CD4-positive, alpha-beta T cell treated with Interferon gamma for 1 hour (primary cell): ENCODE data around the gene OR6C76.
"Not testable (repeated sequence)": the region's sequence is repeated elsewhere in the genome, so short reads cannot be mapped to it uniquely, and the experiment has no call there.

Experiments used
- DNase-seq: peaks from one replicate; pipeline ENCODE4 v3.0.0-alpha.2; 2020

OR6C76 gene

DNA sequence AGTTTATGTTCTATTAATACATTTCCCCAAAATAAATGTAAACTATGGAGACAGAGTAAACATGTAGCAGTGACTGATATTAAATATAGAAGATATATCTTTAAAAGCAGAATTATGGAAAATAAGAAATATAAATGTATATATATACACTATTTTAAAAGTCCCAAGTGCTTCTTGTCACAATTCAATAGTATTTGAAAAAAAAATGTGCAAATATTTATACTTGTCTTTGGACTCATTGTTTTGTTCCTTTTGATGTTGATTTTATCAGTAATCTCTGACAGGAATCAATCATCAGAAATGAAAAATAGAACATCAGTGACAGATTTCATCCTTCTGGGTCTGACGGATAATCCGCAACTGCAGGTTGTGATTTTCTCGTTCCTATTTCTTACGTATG lies at the start of gene OR6C76:
Gene OR6C76, plus strand, starts transcription at position 301 of the 400 bp plus-strand sequence. Its CDS starts 0 bp downstream, at position 301.
- no peak for DNase-seq

DNA sequence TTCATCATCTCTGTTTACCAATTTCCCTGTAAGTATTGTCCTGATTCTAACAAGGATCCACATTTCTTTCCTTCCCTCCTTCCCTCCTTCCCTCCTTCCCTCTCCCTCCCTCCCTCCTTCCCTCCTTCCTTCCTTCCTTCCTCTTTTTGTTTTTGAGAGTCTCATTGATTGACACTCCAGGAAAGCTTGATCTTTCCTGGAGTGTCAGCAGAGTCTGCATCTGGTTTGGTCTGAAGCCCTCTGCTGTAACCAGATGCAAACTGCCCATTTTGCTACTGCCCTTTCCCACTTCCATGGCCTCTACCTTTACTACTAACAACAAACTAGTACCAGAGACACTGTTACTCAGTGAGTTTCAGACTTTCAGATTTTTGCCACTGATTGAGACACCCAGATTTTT lies 40.2 kb upstream of the OR6C76 start:
- no peak for DNase-seq

DNA sequence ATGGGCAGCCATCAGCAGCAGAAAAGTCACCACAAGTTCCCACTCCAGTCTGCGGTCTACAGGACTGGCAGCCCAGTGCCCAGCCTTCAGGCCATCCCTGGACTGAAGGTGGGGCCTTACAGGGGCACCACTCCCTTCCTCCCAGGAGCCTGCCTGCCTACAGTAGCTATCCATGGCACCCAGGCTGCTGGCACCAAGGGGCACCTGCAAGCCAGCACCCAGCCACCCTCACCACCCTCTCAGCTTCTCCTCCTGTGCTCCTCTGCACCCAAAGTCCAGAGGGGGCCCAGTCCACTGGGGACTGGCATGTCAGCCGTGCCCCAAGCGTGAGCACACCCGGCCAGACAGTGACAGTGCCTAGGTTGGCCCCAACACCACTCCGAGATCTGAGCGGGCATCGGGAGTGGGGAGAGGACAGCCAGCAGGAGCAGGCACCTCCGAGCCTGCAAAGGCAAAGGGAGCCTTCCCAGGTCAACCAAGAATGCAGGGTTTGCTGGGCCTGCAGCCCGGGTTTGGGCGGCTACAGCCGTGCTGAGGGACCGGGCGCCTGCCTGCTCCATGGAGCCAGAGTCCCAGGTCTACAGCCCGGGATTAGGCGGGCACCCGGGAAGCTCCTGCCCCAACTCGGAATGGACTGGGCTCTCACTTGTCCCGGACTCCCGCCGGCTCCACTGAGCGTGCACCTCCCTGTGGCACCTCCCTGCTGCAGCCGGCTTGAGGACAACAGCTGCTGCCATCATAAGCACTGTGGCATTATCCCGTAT lies 33.8 kb upstream of the OR6C76 start:
- DNase-seq, result no peak

DNA sequence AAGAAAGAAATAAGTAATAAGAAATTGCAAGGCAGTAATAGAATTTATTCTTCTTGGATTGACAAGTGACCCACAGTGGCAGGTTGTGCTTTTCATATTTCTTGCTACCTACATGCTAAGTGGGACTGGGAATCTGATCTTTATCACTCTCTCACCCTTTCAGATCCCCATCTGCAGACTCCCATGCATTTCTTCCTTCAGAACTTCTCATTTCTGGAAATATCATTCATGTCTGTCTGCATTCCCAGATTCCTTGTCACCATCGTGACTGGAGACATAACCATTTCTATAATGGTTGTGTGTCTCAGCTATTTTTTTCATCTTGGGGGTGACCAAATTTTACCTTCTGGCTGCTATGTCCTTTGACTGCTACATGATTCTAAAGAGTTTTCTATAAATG lies 29.7 kb upstream of the OR6C76 start:
- no peak for DNase-seq

DNA sequence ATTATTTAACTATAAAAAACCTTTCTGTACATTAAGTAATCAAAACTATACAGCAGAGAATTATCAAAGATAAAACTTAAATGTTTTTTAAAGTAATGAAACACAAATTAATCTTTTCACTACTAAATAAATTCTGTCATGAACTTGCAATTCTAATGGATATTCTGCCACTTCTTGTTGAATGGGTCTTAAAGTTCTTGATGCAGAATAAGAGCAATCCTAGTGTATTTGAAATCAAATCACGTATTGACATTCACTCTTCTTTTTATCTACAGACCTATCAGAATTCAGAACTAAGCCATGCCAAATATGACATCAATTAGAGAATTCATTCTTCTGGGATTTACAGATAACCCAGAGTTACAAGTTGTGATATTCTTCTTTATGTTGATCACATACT lies 25.8 kb upstream of the OR6C76 start, which contains the start of gene OR6C65:
Gene OR6C65, plus strand, starts transcription at position 301 of the 400 bp plus-strand sequence. Its CDS starts 0 bp downstream, at position 301.
- DNase-seq, result no peak

DNA sequence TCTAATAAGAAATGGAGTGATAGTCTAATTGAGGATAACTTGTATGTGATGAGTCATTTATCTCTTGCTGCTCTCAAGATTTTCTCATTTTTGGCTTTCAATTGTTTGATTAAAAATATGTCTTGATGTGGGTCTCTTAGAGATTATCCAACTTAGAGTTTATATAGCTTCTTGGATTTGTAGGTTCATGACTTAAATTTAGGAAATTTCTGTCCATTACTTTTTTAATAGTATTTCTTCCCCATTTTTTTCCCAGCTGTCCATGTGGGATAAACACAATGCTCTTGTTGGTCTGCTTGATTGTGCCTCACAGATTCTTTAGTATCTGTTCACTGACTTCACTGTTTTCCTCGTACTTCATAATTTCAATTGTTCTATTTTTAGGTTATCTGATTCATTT lies 18.2 kb upstream of the OR6C76 start:
- no peak for DNase-seq

DNA sequence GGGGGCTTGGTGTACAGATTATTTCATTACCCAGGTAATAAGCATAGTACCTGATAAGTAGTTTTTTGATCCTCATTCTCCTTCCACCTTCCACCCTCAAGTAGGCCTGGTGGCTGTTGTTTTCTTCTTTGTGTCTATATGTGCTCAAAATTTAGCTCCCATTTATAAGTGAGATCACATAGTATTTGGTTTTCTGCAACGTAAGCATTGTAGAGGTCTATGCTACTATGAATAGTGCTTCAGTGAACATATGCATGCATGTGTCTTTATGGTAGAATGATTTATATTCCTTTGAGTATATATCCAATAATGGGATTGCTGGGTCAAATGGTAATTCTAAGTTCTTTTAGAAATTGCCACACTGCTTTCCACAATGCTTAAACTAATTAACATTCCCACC lies 16.9 kb upstream of the OR6C76 start:
- not testable (repeated sequence) for DNase-seq

DNA sequence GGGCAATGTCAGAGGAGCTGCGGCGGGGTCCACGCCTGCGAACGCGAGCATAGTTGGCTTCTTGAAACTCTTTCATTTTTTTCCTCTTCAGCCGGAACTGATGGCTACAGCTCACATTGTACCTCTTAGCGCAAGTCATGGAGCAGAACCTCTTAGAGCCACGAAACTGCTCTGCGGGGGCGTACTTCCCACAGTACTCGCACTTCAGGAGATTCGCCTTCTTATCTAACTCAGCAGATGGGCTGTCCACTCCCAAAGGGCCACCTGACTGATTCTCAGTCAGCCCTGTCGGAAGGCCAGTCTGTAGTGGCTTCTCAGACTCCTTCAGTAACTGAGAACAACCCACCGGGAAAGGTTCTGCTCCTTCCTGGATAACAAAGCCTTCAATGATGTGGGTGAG lies 13.9 kb upstream of the OR6C76 start:
- not testable (repeated sequence) for DNase-seq

DNA sequence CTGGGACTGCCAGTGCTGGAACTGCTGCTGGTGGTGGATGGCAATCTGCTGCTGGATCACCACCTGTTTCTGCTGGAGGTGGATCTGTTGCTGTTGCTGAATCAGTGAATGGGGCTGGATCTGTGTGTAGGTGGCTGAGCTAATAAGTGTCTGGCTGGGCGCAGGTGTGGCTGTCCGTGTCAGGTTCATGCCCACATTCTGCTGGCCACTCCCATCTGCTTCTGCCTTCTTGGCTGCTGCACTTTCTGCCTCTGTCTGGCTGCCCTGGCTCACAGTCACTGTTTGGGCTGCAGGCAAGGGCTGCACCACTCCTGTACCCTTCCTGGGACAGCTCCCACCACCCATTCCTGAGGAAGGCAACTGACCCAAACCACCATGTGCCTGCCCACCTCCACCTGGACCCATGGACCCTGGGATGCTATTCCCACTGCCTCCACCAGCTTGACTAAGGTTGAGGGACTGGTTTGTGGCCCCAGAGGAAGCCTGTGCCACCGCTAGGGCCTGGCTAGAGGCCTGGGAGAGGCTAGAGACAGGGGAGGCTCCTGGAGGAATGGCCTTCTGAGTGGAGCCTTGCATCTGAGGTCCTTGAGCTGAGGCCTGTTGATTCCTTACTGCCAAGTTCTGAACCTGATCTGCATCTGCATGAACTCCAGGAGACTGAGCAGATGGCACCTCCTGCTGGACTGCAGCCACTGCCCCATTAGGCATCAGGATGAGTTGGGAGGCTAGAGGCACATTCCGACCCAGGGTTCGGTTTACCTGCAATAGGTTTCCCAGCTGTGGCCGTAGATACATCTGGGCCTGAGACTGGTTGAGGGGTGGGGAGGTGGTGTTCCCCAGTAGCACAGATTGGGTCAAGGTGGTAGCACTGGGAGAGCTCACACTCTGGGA lies 12.3 kb upstream of the OR6C76 start:
- DNase-seq, result not testable (repeated sequence)

DNA sequence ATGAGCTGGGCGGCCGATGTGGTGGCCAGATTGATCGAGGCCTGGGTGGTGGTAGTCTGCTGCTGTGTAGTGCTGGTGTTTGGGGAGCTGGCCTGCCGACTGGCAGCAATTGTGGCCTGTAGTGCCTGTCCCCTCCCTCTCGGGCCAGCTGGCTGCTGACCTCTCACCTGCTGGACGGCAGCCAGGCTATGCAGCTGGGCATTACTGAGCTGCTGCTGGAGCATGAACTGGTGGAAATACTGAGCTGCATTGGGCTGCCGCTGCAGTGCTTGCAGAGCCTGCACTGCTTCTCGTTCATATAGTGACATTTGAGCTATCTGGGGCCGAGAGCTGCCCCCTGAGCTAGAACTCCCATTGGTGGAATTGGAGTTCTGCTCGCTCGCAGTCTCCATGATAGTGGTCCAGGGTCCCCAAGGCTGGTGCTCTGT lies 11.6 kb upstream of the OR6C76 start:
- DNase-seq, result not testable (repeated sequence)

DNA sequence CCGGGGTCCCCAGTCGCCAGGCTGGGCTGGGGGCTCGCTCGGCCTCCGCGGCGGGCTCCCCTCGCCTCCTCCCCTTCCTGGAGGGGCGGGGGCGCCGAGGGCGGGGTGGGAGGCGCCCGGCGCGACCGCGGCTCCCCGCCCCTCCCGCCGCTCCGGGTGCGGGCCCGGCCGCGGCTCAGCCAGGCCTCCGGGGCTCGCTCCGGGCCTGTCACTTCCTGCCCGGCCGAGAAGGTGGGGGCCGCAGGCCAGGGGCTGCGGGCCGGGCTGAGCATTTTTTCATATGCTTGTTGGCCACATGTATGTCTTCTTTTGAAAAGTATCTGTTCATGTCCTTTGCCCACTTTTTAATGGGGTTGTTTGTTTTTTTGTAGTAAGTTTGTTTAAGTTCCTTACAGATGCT lies 11.2 kb upstream of the OR6C76 start:
- DNase-seq, result not testable (repeated sequence)

DNA sequence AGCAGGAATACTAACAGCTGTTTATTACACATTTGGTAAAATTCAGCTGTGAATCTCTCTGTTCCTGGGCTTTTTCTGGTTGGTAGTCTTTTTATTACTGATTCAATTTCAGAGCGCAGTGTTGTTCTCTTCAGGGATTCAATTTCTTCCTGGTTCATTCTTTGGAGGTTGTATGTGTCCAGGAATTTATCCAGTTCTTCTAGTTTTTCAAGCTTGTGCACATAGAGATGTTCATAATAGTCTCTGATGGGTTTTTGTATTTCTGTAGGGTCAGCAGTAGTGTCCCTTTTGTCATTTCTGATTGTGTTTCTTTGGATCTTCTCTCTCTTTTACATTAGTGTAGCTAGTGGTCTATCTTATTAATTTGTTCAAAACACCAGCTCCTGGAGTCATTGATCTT lies 9.1 kb upstream of the OR6C76 start:
- DNase-seq, result no peak

DNA sequence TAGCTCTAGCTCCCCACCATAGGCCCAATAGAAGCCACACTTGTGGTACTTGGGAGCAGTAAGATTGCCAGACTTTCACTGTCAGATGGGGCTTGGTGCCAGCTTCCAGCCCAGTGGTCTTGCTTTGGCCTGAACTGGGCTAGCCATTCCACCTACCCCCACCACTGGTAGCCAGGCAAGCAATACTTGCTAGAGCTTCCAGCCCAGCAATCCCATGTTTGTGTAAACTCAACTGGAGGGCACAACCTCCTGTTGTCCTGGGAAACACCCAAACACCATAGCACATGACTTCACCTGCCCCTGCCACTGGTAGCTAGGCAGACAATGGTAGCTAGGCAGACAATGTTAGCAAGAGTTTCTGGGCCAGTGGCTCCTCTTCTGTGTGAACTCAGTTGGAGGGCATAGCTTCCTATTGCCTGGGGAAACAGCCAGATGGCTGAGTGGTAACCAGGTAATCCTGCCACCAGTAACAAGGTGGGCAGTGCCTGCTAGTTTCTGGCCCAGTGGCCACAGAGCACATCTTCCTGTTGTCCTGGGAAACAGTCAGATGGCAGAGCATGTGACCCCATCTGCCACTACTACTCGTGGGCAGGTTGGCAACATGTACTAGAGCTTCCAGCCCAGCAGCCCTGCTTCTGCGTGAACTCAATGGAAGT lies 5.6 kb upstream of the OR6C76 start:
- DNase-seq, result no peak

DNA sequence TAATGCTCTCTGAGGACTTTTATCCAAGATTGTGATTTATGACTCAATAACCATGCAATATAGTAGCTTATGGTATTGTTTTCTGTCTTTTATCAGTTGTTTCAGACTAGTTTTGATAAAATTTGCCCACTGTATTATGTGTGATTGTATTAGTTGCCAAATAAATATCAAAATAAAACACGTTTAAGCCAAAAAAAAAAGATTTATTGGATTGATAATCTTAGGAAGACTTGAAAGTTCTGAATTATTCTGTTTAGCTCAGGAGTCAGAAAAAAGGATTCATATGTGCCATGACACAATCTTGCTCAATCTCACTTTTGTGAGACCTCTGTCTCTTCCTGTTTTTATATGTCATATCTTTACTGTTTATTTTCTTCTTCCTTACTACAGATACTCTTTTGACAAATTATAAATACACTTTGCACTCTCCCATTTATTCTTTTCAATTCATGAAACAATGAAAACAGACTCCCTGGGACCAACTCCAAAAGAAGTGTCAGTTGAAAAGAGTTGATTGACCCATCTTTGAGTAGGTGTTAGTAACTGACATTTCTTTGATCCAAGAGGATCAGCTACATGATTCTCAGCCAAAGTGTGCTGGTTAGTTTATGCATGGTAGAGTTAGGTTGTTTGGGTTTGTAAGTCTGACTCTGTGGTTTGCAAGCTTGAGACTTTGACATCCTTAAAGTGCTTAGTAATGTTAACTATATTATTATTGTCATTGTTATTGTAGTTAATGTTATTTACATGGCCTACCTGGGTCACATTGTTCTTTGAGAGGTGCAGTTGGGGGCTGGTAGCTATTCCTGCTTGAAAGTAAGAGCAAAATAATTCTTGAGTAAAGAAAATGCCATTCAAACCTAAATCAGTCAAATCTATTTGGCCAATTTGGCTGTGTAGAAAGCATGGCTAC lies 2.5 kb downstream of the OR6C76 start:
- no peak for DNase-seq

DNA sequence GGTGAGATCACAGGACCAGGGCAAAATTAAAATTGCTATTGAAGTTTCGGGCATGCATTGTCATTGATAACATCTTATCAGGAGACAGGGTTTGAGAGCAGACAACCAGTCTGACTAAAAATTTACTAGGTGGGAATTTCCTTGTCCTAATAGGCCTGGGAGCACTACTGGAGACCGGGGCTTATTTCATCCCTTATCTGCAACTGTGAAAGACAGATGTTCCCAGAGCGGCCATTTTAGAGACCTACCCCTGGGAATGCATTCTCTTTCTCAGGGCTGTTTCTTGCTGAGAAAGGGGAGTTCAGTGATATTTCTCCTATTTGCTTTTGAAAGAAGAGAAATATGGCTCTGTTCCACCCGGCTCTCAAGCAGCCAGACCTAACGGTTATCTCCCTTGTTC lies 15.2 kb downstream of the OR6C76 start:
- DNase-seq, result not testable (repeated sequence)

DNA sequence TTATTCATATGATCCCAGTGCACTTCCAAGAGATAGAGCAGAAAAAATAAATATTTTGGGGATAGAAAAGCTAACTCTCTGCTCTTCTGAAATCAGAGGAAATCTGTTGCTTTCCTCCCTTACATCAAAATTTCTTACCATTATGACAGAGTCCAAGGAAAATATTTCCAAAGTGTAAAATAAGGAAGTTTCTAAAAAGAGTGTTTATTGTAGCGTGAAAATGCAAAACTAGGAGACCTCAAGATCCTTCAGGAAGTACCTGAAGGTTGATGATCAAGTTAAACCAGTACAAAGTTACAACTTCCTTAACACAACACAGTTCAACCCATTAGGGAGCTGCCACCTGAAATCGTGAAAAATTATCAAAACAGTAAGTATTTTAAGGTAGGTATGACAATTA lies 17.7 kb downstream of the OR6C76 start, which contains the start of gene OR6C2:
Gene OR6C2, plus strand, starts transcription at position 301 of the 400 bp plus-strand sequence. CDS start 8,138 bp downstream, outside the sequence.
- DNase-seq, result no peak

DNA sequence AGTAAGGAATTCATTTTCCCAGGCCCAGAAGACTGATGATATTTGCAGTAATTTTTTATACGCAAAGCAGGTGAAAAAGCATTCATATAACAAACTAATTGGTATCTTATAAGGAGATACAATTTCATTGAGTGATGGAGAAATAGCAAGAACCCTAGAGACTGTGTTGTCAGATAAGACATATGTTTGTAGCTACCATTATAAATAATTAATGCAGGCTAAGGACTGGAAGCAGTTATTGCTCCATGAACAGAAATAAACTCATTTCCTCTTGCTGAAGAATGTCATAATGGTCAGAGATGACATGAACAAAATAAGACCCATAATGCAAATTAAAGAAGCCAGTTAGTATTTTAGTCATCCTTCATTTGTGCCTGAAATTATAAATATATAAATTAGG lies 19.3 kb downstream of the OR6C76 start:
- no peak for DNase-seq

DNA sequence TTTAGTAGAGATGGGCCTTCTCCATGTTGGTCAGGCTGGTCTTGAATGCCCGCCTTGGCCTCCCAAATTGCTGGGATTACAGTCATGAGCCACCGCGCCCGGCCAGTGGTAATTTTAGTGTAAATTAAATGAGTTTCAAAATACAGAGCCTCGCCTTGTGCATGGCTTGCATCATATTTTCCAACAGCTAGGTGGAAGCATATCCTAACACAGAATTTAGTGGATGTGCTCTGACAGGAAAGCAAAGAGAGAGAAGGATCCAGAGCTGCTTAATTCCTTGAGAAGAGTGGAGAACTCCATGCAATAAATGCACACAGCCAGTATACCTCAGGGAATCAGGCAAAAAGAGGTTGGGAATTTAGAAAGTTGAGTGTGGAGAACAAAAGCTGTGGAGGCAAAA lies 20.3 kb downstream of the OR6C76 start:
- DNase-seq, result no peak

DNA sequence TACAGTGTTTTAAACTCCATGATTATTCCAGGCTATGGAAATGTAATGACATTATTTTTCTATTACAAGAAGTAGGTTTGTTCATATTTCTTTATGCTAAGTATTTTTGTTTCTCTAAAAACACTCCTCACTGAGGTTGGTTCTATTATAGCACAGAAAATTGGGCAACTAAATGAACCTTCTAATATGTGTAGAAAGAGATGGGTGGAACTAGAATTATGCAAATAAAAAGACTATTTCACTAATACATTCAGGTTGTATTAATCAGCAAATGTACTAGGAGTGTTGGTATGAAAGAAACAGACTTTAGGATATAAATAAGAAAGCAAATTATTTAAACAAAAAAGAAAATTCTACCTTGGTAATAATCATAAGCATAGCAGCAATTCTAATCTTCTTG lies 22.8 kb downstream of the OR6C76 start:
- DNase-seq, result no peak

DNA sequence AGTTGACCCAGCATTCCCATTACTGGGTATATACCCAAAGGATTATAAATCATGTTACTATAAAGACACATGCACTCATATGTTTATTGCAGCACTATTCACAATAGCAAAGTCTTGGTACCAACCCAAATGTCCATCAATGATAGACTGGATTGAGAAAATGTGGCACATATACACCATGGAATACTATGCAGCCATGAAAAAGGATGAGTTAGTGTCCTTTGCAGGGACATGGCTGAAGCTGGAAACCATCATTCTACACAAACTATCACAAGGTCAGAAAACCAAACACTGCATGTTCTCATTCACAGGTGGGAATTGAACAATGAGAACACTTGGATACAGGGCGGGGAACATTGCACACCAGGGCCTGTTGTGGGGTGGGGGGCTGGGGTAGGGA lies 38.9 kb downstream of the OR6C76 start:
- not testable (repeated sequence) for DNase-seq

DNA sequence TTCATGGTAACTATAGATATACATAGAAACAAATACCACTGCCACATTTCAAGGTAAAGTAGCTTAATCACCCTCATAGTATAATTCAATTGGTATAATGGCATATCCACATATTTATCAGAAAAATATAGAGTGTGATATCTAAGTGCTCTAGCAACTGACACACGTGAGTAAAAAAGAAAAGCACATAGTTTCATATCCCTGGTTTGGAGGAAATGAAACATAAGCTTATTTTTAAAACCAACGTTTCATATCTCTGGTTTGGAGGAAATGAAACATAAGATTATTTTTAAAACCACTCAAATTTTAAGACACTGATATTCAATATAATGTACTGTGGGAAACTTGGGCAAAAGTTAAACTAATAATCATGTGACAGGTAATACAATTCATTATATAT lies 41.8 kb downstream of the OR6C76 start:
- DNase-seq, result no peak

DNA sequence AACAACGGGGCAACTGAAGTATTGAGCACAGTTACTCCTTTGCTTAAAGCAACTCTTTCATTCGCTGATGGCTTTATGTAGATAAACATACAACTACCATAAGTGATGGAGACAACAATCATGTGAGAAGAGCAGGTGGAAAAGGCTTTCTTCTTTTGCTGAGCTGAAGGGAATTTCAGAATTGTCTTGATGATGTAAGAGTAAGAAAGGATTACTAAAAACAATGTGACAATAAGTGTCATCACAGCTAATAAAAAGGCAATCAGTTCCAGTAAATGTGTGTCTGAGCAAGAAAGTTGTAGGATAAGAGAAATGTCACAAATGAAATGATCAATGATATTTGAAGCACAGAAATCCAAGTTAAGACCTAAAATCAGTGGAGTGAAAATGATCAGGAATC lies 43.2 kb downstream of the OR6C76 start:
- DNase-seq, result no peak
